Ecto neural progenitor cell (in vitro differentiated cells): Measurements from ENCODE around the gene MPST.

Experiments
- DNase-seq: peaks from one replicate; pipeline ENCODE4 v3.0.0-alpha.2; 2018; ENCODE audit warnings: low spot score

Gene MPST

DNA sequence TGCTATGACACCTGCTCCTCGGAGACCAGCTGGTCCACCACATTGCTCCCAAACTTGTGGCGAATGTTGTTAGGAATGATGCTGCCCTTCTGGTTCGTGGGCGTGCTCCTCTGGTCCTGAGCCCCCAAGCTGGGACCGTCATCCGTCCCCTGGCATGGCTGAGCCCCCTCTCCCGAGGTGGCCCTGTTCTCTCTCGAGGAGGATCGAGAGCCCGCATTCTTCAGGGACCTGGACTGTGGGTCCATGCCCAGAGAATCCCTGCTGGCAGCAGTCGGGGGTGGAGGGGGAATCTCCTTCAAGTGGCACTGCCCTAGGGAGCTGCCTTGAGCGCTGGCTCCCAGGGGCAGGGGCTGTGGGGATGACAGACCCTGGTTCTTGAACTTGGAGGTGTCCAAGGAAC lies 17.7 kb upstream of the MPST start:
- DNase-seq = no peak

DNA sequence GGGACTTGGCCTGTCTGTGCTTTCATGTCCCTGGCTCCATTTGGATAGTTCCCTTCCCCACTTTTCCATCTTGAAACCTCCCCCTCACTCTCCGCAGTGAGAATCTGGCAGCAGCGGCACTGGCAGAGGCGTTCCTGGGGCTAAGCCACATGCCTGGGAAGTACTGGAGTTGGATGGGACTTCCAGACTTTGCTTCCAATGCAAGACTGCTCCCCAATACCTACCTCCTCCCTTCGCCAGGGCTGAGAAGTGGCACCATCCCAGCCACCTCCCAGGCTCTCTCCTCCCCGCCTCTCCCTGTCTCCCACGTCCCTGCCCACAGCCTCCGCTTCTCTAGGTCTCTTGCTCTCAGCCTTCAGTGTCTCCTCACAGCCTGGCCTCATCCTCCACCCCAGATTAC lies 16.9 kb upstream of the MPST start:
- DNase-seq = no peak

DNA sequence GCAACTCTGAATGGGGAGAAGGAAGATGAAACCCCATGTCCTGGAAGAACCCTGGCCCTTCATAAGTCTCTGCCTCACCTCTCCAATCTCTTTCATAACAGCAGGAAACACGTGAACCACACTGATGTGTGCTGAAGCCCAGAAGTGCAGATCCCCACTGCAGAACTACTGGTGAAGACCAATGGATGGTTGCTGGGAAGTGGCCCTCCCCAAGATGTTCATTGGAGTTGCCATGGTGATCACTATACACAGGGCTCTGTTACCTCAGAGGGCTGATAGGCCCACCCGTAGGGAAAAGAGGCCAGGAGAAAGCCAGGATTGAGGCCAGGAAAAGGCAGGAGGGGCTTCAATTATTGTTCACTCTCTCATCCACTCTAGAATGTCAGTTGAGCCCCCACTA lies 11.9 kb upstream of the MPST start:
- DNase-seq = no peak

DNA sequence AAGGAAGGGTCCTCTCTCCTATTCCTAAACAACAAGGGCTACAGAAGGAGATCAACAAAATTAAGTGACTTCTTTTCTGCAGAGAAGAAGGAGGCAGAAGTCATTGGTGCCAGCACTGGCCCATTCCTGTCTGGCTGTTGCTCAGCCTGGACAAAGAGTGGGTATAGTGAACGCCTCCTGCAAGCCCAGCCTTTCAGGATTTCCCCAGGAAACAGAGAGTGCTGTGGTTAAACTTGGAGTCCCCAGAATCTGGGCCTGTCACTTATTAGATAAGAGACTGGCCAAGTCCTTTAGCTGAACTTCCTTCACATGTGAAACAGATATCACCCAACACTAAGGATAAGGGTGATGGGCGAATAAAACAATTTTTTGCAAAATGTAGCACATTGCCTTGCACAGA lies 11.2 kb upstream of the MPST start:
- DNase-seq = no peak

DNA sequence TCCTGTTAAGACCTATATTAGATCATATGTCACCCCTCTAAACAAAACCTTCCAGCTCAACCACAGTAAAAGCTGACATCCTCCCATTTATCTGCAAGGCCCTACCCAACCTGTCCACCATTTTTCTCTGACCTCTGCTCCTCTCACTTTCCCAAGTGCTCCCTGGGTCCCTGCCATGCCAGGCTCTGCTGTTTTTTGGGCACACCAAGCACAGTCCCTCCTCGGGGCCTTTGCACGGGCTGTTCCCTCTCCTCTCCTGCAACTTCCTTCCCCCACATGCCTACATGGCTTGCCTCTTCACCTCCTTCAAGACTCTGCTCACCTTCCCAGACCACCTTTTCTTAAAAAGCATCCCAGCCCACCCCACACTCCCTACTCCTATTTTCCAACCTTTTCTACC lies 10.1 kb upstream of the MPST start:
- DNase-seq = no peak

DNA sequence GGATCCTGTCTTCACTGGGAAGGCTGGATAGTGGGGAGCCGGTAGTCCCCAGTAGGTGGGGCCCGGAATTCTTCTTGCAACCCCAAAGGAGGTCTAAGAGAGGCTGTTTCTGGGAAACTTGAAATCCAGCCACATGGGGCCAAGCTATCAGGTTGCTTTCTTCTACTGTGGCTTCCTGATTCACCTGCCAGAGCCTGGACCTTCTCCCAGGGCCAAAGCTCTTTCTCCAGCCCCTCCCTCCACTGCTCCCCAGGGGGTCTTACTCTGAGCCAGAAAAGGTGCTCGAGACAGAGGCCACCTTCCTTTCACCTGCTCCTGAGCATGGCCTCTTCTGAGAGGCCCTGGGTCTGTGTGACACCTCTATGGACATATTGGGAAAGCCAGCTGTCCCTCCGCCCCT lies 9.4 kb upstream of the MPST start:
- DNase-seq = no peak

DNA sequence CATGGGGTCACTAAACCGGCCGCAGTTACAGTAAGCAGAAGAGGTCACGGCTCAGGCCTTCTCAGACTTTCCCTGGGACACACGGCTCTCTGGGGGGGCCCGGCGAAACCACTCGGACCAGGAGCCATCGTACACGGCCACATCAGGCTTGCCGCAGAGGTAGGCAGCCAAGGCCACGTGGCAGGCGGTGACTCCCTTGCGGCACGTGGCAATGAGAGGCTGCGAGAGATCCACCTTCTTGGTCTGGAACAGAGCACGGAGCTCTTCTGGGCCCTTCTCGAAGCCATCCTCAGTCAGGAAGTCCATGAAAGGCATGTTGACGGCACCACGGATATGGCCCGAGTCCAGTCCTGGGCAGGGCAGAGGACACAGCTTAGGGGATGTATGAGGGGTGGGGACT lies 8.6 kb upstream of the MPST start:
- DNase-seq = no peak

DNA sequence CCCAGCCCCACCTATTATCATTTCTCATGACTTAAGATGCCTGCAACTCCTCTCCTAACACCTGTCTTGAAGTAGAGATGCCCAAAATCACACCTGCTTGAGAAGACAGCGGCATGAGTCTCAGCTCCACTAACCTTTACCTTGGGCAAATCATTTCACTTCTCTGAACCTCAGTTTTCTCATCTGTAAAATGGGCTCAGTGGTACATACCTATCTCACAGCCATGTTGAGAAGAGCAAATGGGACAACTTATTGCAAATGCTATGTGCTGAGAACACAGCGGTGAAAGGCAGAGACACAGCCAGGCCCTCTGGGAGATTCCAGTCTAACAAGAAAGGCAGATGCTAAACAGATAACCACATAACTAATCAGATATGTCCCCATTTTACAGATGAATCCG lies 8.1 kb upstream of the MPST start:
- no peak for DNase-seq

DNA sequence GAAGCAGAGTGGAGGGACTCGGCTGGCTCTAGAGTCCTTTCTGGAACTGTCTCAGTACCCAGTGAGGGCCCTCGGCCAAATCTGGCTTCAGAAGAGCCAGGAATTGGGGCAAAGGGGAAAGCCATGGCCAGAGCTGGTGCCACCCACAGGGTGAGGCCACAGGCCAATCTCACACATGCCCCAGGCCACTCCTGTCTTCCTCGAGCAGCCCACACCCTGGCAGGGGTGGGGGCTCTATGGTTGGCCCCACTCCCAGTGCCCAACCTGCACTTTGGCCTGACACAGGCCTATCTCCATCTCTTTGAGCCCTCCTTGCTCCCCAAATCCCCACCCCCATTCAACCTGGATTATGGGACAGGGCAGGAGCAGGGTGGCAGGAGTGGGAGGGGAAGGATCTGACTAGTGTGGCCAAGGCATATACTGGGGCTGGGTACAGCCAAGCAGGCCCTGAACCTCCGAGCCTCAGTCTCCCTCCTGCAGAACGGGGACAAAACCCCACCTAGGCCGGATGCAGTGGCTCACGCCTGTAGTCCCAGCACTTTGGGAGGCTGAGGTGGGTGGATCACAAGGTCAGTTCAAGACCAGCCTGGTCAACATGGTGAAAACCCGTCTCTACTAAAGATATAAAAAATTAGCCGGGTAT lies 7.2 kb upstream of the MPST start:
- DNase-seq = no peak

DNA sequence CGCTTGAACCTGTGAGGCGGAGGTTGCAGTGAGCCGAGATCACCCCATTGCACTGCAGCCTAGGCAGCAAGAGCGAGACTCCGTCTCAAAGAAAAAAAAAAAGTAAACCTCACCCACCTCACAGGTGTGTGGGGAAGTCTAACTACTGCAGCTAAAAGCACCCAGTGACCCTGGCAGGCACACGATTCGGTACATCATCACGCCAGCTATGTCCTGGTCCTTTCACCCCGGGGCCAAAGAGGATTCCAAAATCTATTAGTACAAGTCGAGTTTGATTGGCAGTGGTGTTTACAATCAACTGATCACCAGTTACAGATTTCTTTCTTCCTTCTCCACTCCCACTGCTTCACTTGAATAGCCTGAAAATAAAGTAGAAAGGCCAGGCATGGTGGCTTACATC lies 6.6 kb upstream of the MPST start:
- no peak for DNase-seq

DNA sequence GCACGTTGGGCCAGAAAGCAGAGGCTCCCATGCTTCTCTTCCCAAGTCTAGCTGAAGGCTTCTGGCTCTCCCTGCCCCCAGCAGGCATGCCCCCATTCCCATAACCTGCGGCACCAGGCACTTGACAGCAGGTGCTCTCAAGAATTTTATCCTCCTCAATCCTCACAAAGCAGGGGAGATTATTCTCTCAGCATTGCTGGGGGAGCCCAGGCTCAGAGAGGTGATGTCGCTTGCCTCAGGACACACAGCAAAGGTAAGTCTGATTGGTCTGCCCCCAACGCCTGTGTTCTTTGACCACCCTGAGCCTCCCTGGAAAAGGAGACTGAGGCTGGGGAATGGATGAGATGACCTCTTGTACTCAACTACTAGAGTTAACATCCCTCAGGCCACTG lies 5.1 kb upstream of the MPST start:
- DNase-seq = no peak

DNA sequence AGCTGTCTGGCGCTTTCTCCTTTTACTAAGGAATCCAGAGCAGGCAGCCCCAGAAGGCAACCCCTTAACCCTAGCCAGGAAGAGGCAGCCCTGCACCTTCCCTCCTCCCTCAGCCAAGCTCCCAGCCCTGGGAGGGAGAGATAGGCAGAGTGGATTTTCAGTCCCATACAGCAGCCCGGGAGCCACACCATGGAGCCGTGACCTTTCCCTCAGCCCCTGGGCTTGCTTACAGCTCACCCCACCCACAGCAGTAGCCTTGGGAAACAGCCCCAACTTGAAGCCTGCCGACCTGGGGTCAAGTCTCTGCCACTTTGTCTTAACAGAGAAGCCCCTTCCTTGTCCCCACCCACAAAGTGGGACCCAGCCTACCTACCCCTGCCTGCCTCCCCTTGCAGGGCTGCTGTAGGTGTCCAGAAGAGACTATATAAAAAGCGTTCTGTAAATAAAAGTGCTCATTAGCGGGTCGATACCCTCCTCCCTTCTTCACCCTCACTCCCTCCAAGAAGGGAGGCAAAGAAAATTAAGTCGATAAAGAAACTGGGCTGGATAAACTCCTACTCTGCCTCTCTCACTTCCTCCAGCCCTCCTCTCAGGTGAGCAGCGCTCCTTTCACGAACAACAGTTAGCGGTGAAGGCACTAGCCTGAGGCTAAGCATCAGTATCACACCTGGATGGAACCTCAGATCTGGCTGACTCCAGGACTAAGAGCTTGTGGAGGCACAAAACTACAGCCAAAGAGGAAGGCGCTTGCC lies 4.5 kb upstream of the MPST start:
- no peak for DNase-seq

DNA sequence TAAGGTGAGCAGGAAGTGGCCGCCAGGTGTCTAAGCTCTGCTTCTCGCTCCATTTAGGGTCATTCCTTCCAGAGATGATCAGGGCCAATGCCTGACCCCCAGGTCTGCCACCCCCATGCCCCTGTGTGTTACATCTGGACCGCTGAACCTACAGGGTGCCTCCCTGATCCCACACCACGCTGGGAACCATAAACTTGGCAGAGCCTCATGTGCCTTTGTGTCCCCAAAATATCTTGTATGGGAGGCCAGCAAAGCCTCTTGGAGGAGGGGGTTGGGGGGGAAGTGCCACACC lies 4.0 kb upstream of the MPST start:
- no peak for DNase-seq

DNA sequence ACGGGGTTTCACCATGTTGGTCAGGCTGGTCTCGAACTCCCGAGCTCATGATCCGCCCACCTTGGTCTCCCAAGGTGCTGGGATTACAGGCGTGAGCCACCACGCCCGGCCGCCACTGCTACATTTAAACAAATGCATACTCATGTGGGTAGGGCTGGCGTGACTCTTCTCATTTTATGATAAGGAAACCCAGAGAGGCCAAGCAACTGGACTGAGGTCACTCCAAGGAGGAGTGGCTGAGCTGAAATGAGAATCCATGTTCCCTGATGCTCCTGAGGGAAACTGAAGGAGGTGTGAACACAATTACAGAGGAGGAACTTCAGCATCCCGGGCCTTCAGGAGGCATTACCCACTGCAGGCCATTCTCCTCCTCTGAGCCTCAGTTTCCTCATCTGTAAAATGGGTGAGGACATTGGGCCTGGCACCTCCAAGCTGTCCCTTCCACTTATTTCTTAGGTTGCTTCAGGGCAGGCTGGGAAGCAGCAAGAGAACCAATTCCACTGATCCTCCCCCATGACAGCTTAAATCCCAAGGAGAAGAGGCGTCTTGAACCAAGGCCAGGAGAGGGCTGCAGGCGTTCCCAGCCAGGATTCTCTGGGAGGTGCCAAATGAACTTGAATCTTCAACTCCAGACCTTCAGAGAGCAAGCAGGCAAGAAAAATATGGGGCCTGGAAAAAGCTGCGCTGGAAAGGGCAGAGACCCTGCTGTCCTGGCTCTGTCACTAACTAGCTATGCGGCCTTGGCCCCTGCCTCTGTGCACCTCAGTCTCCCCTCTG lies 3.2 kb upstream of the MPST start:
- DNase-seq = no peak

DNA sequence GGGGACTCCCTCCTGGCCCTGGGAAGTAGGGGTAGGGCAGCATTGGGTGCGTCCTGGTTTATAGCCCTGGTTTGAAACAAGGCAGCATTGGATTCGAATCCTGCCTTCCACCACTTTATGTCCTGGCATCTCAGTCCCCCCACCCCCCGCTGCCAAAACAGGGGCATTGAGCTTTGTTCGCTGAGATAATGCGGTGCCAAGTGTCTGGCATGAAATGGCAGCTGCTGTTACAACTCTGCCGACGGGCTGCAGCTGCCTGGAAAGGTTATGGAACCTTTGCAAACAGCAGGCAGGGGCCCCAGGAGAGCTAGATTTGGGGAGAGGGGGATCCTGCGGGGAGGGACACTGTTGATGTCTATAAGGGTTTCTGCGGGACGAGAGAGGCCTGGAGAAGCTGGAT lies 2.2 kb upstream of the MPST start:
- no peak for DNase-seq

DNA sequence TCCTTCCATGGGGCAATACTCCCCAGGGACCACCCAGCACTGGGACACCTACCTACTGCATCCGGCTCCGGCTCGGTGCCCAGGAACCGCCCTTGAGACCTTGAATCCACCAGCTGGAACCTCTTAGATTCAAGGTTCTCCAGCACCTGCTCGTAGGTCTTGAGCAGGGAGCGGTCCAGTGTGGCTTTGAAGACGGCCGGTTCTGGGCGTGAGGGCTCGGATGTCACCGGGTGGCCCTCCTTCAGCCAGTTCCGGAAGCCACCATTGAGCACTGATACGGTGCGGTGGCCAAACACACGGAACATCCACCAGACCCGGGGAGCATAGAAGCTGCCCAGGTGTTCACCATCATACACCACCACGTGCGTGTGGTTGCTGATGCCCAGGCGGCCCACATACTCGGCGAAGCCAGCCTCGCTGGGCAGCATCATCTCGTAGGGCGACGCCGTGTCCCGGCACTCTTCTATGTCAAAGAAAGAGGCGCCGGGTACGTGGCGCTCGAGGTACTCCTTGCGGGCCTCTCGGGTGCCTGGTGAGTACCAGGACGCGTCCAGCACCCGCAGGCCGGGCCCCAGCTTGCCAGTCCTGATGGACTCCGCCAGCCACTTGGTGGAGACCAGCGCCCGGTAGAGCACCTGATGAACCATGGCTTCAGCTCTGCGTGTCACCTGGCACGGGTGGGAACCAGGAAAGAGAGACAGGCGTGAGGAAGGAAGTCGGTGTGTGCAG lies 1.3 kb upstream of the MPST start:
- no peak for DNase-seq

DNA sequence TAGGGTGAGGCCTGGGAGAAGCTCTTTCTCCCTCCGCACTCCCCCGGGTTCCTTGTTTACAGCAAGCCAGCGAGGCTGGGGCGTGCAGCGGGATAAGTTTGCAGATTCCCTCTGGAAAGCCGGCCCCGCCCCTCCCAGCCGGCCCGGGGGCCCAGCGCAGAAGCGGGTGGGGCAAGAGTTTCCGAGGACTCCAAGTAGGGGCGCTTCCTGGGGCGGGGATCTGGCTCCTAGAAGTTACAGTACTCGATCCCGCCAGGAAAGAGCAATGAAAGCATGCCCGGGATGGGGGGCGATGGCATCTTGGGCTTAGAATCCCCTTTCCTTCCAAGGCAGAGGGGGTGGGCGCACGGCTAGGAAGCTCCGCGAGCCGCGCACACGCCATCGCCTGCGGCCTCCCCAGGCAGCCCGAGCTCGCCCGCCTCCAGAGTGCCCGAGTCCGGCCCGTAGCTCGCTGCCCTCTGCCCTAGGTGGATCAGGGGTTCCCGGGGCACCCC lies 680 bp upstream of the MPST start:
- peak; percentile 68 for DNase-seq

DNA sequence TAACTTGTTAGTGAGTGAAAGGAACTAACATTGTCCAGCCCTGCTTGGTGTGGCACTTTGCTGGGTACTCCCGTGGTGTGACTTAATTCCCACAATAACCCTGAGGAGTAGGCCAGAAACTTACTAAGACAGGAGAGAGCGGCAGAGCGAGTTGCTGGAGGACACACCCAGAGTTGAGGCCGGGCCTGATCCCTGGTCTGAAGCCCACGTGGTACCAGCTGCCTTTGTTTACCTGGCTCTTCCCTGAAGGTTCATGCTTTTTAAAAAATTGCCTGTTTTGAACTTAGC lies 594 bp downstream of the MPST start:
- DNase-seq = no peak

DNA sequence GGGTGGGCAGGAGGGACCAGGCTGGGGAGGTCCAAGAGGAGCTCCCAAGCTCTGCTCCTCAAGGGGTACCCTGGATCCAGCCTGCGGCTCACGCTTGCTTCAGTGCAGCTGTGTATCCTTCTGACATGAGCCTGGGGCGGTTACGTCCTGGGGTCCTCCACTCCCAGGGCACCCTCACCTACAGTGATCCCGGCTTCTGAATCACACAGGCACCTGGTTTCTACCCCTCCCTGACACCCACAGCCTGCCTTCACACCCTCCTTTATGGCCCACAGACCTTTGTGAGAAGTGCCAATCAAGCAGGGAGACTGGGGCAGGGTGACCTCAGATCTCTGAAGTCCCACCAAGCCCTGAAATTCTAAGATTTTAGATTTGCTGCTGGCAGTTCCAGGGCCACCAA lies 1.5 kb downstream of the MPST start:
- DNase-seq = no peak

DNA sequence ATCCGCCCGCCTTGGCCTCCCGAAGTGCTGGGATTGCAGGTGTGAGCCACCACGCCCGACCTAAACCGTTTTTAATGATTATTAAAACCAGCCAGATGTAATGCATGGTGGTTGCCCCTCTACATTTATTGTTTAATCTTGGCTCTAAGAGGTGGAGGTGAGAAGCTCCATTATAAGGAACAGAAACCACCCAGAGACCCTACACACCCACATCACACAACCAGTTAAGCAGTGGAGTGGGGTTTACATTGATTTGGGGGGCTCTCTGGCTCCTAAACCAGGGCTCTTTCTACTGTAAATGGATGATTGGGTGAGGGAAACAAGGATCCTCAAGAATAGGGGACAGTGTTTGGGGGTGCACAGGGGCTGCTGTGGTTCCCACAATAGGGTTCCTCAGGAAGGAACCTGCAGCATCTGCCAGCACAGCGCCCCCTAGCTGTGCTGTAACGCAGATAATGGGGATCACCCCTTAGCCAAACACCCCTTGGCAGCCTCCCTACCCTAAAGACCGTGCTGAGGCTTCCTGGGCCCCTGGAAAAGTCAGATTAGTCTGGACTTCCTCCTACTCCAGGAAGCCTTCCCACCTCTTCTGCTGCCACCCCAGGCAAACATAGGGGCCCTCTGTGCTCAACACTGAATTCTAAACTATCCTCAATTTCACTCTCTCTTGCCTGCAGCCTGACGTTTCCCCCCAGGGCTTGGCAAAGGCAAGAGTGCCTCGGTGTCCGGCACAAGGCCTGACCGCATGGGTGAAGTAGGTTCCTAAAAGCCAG lies 2.4 kb downstream of the MPST start:
- DNase-seq = no peak

DNA sequence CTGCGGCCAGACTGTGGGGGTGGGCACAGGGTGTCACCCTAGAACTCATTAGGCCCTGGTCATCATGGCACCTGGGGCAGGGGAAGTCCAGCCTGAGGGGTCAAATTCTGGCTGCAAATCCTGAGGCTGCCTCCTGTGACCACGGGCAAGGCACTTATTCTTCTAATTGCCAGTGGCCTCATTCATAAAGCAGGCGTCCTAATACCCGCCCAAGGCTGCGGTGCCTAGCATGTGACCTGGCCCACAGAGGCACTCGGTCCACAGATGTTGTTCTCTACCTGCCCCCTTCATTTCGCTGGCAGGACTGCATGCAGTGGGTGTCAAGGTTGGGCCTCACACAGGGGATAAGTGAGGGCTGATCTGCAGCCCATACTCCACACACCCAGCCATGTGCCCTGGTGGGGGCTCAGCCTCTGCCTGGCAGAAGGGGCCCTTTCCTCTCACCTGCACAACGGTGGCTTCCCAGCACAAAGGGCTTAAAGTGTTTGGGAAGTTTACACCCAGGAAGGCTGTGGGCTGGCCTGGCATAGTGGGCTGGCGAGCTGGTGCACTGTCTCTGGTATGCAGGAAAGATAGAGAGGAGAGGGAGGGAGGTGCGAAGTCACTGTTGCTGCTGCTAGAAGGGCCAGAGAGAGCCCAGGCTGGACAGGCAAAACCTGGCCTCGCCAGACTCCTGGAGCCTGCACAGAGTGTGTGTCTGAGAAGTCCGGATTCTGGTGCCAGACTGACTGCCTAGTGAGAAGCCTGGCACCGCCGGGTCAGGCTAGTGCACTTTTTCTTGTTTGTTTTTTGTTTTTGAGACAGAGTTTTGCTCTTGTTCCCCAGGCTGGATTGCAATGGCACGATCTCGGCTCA lies 3.2 kb downstream of the MPST start:
- no peak for DNase-seq
